Measurements from ENCODE around the gene AMACR.

DNA sequence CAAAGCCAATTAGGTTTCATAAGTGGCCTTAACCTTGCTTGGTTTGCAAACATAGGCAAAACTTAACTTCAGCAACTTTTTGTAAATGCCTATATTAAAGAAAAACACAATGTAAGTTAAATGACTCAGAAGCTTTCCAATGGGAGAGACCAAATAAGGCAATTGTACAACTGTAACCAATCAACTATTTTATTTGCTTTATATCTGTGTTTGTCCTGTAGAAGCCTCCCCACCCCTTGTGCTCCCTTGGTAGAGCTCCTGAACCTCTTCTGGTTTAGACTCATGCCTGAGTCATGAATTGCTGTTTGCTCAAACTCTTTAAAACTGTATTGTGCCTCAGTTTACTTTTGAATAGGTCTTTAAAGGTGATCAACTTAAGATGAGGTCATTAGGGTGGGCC is 38.1 kb upstream of the AMACR start:
- TF ChIP-seq, protein P1, sequence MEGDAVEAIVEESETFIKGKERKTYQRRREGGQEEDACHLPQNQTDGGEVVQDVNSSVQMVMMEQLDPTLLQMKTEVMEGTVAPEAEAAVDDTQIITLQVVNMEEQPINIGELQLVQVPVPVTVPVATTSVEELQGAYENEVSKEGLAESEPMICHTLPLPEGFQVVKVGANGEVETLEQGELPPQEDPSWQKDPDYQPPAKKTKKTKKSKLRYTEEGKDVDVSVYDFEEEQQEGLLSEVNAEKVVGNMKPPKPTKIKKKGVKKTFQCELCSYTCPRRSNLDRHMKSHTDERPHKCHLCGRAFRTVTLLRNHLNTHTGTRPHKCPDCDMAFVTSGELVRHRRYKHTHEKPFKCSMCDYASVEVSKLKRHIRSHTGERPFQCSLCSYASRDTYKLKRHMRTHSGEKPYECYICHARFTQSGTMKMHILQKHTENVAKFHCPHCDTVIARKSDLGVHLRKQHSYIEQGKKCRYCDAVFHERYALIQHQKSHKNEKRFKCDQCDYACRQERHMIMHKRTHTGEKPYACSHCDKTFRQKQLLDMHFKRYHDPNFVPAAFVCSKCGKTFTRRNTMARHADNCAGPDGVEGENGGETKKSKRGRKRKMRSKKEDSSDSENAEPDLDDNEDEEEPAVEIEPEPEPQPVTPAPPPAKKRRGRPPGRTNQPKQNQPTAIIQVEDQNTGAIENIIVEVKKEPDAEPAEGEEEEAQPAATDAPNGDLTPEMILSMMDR (conservative IDR thresholded peaks at IDR 0.05; ENCODE audit: low read length) = no peak
- TF ChIP-seq EZH2phosphoT487 (IDR thresholded peaks at IDR 0.05; ENCODE audit: borderline replicate concordance, low read depth, low read length) = no peak

All from OCI-LY7 (cell line).